Esophagus squamous epithelium (tissue), 5 donors: ENCODE measurements around the gene TBRG4. TPM values are rescaled to one million over a fixed set of nuclear protein-coding genes. Genes with fewer than 3 reads are reported as not detected.

Experiments used
- DNase-seq: peaks from one replicate; lab custom pipeline; 2025; lab: John Stamatoyannopoulos, UW
- H3K27ac ChIP-seq, 4 donors: fragments of 200-600 bp; sonication (generic); one replicate each; pipeline ENCODE4 v1.5.1; 2016 to 2019; ENCODE audit warnings: mild to moderate bottlenecking in 1 of 4
- H3K27me3 ChIP-seq, 4 donors: fragments of 200-600 bp; sonication (generic); 1 replicate in 3 of 4; 2 replicates in 1 of 4; pipeline versions ENCODE4 v1.5.1 to v1.6.0; 2017 to 2021; ENCODE audit warnings: antibody characterized with exemption in 1 of 4
- H3K36me3 ChIP-seq, 3 donors: fragments of 200-600 bp; sonication (generic); one replicate each; pipeline ENCODE4 v1.5.1; 2016 to 2019
- H3K4me1 ChIP-seq, 3 donors: fragments of 200-600 bp; sonication (generic); one replicate each; pipeline ENCODE4 v1.5.1; 2017 to 2019
- H3K4me3 ChIP-seq, 4 donors: fragments of 200-600 bp; sonication (generic); 1 replicate in 3 of 4; 2 replicates in 1 of 4; pipeline ENCODE4 v1.5.1; 2016 to 2019; ENCODE audit warnings: mild to moderate bottlenecking in 2 of 4, moderate library complexity in 1 of 4
- H3K9me3 ChIP-seq, 3 donors: fragments of 200-600 bp; sonication (generic); one replicate each; pipeline ENCODE4 v1.5.1; 2016 to 2019
- CTCF ChIP-seq, 6 experiments: fragments of 450-650 bp in 4 of 6; fragments of 200-600 bp in 2 of 6; sonication (generic) in 2 of 6; IDR thresholded peaks; one replicate each; pipeline ENCODE4 v1.5.1; 2016 to 2019; ENCODE audit warnings: antibody characterized with exemption in 6 of 6, mild to moderate bottlenecking in 4 of 6, moderate library complexity in 4 of 6
- POLR2A ChIP-seq, 4 donors: fragments of 450-650 bp; IDR thresholded peaks; one replicate each; pipeline ENCODE4 v1.6.1; 2017; ENCODE audit warnings: antibody characterized with exemption in 4 of 4, mild to moderate bottlenecking in 4 of 4, moderate library complexity in 3 of 4
- WGBS, 2 donors: methylation state at CpG; one replicate each; pipeline ENCODE4 v1.1.5; 2018; 5-methylcytosine and 5-hydroxymethylcytosine counted together
- intact Hi-C: fragments of 100-400 bp; cut with DNase I; formaldehyde crosslinking; loops from one replicate; pipeline ENCODE4 v1.15.0; 2022
- total RNA-seq, 4 donors: library from RNA; depleted of rRNA; stranded (reverse); fragments of >200 nt; gene quantifications; one replicate each; pipeline ENCODE4 v1.1.0, GENCODE V29; 2016
- donor health status: DM: yes; HTN: yes; CAD: no.

Gene TBRG4
- total RNA-seq, 4 donors from 2014 or later = 52.9 to 79.5 (median 65.4) TPM

GRCh38 chr7:45084901-45085618 lies 26.4 kb downstream of the TBRG4 start:
- intact Hi-C loops = no loop called here

GRCh38 chr7:45084336-45084735 lies 27.2 kb downstream of the TBRG4 start:
- Histone ChIP-seq H3K27ac (no peak overlapping the region), H3K4me3 (no peak overlapping the region), H3K36me3 (no peaks in the 10 kb centered on the region), H3K27me3 (peaks cover 0 to 16% (median 0%) of the 10 kb centered on the region in 4 donors), H3K9me3 (no peaks in the 10 kb centered on the region), H3K4me1 (peaks cover 0 to 17% (median 4%) of the 10 kb centered on the region in 3 donors)
- WGBS, 2 donors = 73% methylated on average over 2 of the region's 5 CpGs; no CpG with 5 or more reads in 1 of the 2 donors
- intact Hi-C loops = no loop called here
- no peak for TF ChIP-seq CTCF (IDR thresholded peaks at IDR 0.05)
- TF ChIP-seq POLR2A (IDR thresholded peaks at IDR 0.05) = no peak
- no peak for DNase-seq

More at GRCh38 chr7:45084901-45085618, 26.4 kb downstream of the TBRG4 start:
- 80% methylated on average over 2 of the region's 24 CpGs; no CpG with 5 or more reads in 1 of the 2 donors for WGBS, 2 donors
- H3K4me1 ChIP-seq = peaks cover 0 to 21% (median 4%) of the 10 kb centered on the region in 3 donors
- no peak for TF ChIP-seq CTCF (IDR thresholded peaks at IDR 0.05)
- no peak for TF ChIP-seq POLR2A (IDR thresholded peaks at IDR 0.05)
- no peaks in the 10 kb centered on the region for H3K36me3 ChIP-seq
- no peak overlapping the region for H3K4me3 ChIP-seq
- no peak overlapping the region for H3K27ac ChIP-seq
- no peak for DNase-seq
- peaks cover 0 to 23% (median 0%) of the 10 kb centered on the region in 4 donors for H3K27me3 ChIP-seq
- no peaks in the 10 kb centered on the region for H3K9me3 ChIP-seq

- no peak for TF ChIP-seq CTCF (IDR thresholded peaks at IDR 0.05)
- no peak for TF ChIP-seq POLR2A (IDR thresholded peaks at IDR 0.05)
- peaks cover 0 to under 1% (median 0%) of the 10 kb centered on the region in 4 donors for H3K27me3 ChIP-seq
- no peak for DNase-seq
- H3K4me1 ChIP-seq = peaks cover 0 to 2% (median 0%) of the 10 kb centered on the region in 3 donors
- H3K4me3 ChIP-seq = no peak overlapping the region
- H3K27ac ChIP-seq = no peak overlapping the region
- H3K36me3 ChIP-seq = peaks cover 0 to 2% (median 0%) of the 10 kb centered on the region in 3 donors
- no peaks in the 10 kb centered on the region for H3K9me3 ChIP-seq
- intact Hi-C loops = no loop called here
- WGBS, 2 donors = 81% methylated on average over 7 of the region's 10 CpGs; no CpG with 5 or more reads in 1 of the 2 donors
Observed at GRCh38 chr7:45082831-45083331, 28.6 kb downstream of the TBRG4 start.

GRCh38 chr7:45082031-45082830 lies 29.3 kb downstream of the TBRG4 start:
- intact Hi-C loops = no loop called here
- no peak for DNase-seq
- Histone ChIP-seq H3K27ac (no peak overlapping the region), H3K36me3 (peaks cover 0 to 9% (median 0%) of the 10 kb centered on the region in 3 donors), H3K4me1 (no peaks in the 10 kb centered on the region), H3K4me3 (no peak overlapping the region), H3K9me3 (no peaks in the 10 kb centered on the region), H3K27me3 (no peaks in the 10 kb centered on the region)
- WGBS, 2 donors = 38 to 63% methylated on average over 3 of the region's 18 CpGs
- no peak for TF ChIP-seq CTCF (IDR thresholded peaks at IDR 0.05)

- H3K4me3 ChIP-seq = no peak overlapping the region
- no peak for DNase-seq
- intact Hi-C loops = no loop called here
- H3K36me3 ChIP-seq = peaks cover 4 to 15% (median 5%) of the 10 kb centered on the region in 3 donors
- no peak overlapping the region for H3K27ac ChIP-seq
- H3K27me3 ChIP-seq = no peaks in the 10 kb centered on the region
- WGBS, 2 donors = 85% methylated on average over 5 of the region's 9 CpGs; no CpG with 5 or more reads in 1 of the 2 donors
- H3K4me1 ChIP-seq = no peaks in the 10 kb centered on the region
- no peaks in the 10 kb centered on the region for H3K9me3 ChIP-seq
- TF ChIP-seq CTCF (IDR thresholded peaks at IDR 0.05) = no peak
- no peak for TF ChIP-seq POLR2A (IDR thresholded peaks at IDR 0.05)
Observed at GRCh38 chr7:45081670-45081974, 29.9 kb downstream of the TBRG4 start.
